RCC 7860 (cell line): Measurements from ENCODE around the gene VSTM2B.

Experiments used
- DNase-seq: peaks from one replicate; pipeline ENCODE4 v3.0.0-alpha.2; 2015; ENCODE audit warnings: low spot score
- FAIRE-seq: peaks from 2 replicates; lab custom pipeline; 2012; peaks lifted over from hg19 to GRCh38; lab: Jason Lieb, UNC

VSTM2B gene

GRCh38 chr19:29529646-29530539 is 4.1 kb downstream of the VSTM2B start:
- DNase-seq (no peak), FAIRE-seq (no peak)

GRCh38 chr19:29530540-29531457 is 5.0 kb downstream of the VSTM2B start:
- no peak for DNase-seq
- no peak for FAIRE-seq

DNA sequence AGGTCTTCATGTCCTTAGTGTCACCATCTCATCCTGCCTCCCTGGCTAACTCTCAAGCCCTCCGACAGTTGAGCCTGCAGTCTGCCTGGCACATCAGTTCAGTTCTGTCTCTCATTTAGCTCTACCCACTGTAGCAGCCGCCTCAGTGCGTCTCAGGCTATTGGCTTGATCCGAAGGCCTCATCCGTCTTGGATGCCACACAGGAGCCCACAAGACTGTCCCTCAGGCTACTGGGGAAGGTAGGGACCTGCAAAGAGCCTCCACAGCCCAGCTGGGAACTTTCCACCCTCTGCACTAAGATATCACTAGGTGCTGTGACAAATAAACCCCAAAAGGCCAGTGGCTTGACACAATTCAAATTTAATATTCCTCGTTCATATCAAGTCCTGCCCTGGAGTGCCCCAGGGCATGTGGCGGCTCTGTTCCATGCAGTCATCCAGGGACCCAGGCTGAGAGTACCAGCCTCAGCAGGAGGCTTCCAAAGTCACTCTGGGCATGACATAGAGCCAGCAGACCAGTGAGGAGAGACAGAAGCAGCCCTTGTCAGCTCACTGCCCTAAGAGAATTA is 5.7 kb downstream of the VSTM2B start:
- no peak for DNase-seq
- FAIRE-seq: no peak

GRCh38 chr19:29532097-29532496 is 6.3 kb downstream of the VSTM2B start:
- DNase-seq (no peak), FAIRE-seq (no peak)

DNA sequence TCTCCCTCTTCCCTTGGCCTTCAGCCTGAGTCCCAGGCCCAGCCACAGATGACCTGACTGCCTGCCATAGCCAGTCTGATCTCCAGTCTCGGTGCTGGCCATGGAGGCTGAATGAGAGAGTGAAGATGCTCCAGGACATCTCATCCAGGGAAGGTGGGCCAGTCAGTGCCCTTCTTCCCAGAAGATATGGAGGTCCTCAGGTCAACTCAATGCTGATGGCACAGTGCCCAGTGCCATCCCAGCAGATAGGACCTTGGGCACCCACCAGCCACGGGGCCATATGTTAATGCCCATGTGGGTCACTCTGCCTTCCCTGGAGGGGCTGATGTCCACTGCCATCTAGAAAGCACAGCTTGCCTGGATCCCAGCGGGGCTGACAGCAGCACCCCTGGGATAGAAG is 7.2 kb downstream of the VSTM2B start:
- no peak for DNase-seq

GRCh38 chr19:29533578-29534544 is 8.1 kb downstream of the VSTM2B start:
- FAIRE-seq: no peak
- DNase-seq: no peak

More for the DNA sequence above, 7.2 kb downstream of the VSTM2B start:
- FAIRE-seq: no peak

DNA sequence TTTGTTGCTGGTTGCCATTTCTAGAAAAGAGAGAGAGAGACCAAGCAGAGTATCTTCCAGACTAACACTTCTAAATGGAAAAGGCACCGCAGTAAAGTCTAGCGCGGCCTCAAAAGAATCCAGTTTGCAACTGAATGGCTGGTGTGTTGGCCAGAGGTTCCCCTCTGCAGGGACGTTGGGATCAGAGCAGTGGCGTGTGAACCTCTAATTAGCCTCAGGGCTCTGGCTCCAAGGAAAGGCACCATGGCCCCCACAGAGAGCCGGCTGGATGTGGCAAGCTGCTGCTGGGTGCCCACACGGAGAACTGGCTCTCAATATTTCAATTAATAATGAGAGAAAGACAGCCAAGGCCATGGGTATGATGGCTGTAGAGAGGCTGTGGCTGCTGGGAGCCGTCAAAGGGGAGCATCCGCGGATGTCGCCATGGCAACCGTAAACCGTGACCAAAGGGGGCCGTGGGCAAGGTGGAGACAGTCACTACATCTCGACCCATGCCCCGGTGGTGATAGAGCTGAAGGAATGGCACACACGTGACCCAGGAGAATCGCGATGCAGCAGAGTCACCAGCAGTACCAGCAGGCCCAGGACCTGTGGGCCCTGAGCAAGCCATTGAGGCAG is 9.5 kb downstream of the VSTM2B start:
- FAIRE-seq: no peak
- no peak for DNase-seq

GRCh38 chr19:29535984-29536508 is 10.3 kb downstream of the VSTM2B start:
- DNase-seq: no peak

DNA sequence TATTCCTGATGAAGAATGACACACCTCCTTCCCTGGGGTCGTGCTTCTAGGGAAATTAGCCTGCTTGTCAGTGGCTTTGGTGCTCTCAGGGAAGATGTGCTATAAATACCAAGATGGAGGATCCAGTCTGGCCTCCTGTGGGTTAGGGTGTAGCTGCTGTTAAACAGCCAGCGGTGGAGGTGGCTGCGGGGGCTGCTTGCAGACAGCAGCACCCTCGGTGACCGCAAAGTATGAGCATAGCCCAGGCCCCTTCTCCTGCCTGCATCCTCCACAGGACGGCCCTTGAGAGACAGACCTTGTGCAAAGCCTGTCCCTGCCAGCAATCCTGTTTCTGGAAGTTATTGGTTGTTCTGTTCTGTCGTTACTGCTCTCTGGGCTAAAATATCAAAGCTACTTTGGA is 11.4 kb downstream of the VSTM2B start:
- DNase-seq (no peak), FAIRE-seq (no peak)

More at GRCh38 chr19:29535984-29536508, 10.3 kb downstream of the VSTM2B start:
- no peak for FAIRE-seq

DNA sequence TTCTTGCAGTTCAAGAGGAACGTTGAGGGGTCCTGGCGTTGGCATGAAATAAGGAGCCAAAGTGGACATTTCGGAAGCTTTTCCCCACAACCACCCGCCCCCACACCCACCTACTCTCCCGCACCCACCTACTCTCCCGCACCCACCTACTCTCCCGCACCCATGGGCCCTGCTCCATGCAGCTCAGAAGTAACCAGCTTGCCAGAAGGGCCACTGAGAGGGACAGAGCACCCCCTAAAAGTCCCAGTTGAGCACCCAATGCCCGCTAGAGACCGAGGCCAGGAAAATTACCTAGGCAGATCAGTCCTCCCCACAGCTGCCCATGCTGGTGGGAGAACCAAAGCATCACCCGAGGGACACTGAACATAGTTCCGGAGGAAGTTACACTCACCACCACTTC is 11.8 kb downstream of the VSTM2B start:
- DNase-seq (no peak), FAIRE-seq (no peak)

DNA sequence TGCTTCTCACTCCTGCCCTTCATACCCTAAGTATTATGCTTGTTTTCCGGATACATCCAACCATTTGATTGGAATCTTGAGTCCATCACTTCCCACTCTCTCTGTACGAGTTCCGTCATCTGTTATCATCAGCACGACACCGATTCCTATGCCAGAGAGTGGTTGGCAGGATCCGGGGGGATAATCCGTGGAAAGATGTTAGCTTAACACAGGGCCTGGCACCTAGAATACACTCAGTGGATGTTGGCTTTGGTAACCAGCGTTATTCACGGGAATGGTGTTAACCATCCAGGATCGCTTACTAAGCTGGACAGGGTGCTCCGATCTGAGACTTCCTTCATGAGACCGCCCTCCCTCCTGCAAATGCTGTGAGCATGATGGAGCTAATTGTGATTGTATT is 12.4 kb downstream of the VSTM2B start:
- FAIRE-seq (no peak), DNase-seq (no peak)

DNA sequence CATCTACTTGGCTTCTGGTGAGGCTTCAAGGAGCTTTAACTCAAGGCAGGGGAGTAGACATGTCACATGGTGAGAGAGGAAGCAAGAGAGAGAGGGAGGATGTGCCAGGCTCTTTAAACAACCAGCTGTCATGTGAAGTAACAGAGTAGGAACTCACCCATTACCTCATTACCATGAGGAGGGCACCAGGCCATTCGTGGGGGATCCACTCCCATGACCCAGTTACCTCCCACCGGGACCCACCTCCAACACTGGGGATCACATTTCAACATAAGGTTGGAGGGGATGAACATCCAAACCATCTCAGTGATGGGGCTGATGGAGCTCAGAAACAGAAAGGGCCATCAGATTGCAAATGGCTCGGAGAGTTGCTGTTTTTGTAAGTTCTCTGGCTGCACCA is 12.9 kb downstream of the VSTM2B start:
- no peak for FAIRE-seq
- no peak for DNase-seq

DNA sequence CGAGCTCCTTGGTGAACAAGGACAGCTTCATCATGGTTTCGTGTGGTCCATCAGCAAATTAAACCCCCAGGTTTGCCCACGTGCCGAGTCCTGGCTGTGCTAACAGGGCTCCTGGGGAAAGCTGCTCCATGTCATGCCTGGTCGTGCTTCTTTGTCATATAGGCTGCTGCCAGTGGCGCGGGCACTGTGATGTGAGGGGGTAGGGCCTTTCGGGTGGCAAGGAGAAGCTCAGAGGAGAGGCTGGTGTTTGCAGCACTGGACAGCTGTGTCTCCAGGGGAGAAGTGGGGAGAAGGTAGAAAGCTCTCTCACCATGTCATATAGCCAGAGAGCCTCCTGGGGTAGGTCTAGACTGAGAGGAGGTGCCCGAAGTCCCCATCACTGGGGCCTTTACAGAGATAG is 13.3 kb downstream of the VSTM2B start:
- FAIRE-seq: no peak

GRCh38 chr19:29539670-29540069 is 13.9 kb downstream of the VSTM2B start:
- DNase-seq: no peak
- no peak for FAIRE-seq

More for the DNA sequence above, 13.3 kb downstream of the VSTM2B start:
- no peak for DNase-seq

GRCh38 chr19:29540114-29540513 is 14.3 kb downstream of the VSTM2B start:
- no peak for DNase-seq

GRCh38 chr19:29541473-29542253 is 15.9 kb downstream of the VSTM2B start:
- no peak for DNase-seq
- no peak for FAIRE-seq

More at GRCh38 chr19:29540114-29540513, 14.3 kb downstream of the VSTM2B start:
- FAIRE-seq: no peak

DNA sequence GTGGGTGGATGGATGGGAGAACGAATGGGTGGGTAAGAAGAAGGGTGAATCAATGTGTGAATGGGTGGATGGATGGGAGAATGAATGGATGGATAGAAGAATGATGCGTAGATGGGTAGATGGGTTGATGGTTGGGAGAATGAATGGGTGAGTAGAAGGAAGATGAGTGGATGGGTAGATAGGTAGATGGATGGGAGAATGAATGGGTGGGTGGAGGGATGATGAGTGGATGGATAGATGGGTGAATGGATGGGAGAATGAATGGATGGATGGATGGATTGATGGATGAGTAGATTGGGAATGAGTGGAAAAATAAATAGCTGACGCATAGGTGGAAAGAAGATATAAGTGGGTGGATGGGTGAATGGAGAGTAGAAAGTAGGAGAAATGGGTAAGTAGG is 16.5 kb downstream of the VSTM2B start:
- DNase-seq: no peak
- no peak for FAIRE-seq

DNA sequence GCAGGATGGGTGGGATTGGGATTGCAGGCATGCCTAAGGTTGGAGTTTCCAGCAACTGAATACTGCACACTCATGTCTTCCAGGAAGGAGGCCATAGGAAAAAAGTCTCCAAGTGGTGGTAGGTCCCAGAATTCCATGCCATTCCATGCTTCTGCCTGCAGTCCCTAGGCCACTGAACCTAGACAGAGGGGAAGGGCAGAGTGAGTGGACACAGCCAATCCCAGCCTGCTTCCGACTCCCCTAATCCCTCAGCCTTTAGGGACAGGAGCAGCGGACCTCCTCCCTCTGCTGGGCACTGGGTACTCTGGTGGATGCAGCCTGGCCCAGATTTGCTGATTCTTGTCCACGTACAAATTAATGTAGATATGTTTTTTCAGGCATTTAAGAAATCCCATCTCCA is 17.0 kb downstream of the VSTM2B start:
- DNase-seq (no peak), FAIRE-seq (no peak)

- DNase-seq (no peak), FAIRE-seq (no peak)
Observed at GRCh38 chr19:29543381-29543780, 17.6 kb downstream of the VSTM2B start.
